ENCODE results near the gene PPP1R16B.
"Not testable (repeated sequence)": the region's sequence is repeated elsewhere in the genome, so short reads cannot be mapped to it uniquely, and the experiment has no call there.

PPP1R16B gene

GRCh38 chr20:38854654-38855066, 49.2 kb downstream of the PPP1R16B start:
- TF ChIP-seq CTCF (conservative IDR thresholded peaks at IDR 0.05) (no peak), ZFX (IDR thresholded peaks at IDR 0.05) (no peak)
- no peak overlapping the region for H3K27ac ChIP-seq

GRCh38 chr20:38855356-38855755, 49.9 kb downstream of the PPP1R16B start:
- no peak overlapping the region for H3K27ac ChIP-seq
- TF ChIP-seq CTCF (conservative IDR thresholded peaks at IDR 0.05) (no peak), ZFX (IDR thresholded peaks at IDR 0.05) (no peak)

GRCh38 chr20:38856570-38856969, 51.1 kb downstream of the PPP1R16B start:
- no peak for TF ChIP-seq ZFX (IDR thresholded peaks at IDR 0.05)
- TF ChIP-seq CTCF (conservative IDR thresholded peaks at IDR 0.05), result no peak
- H3K27ac ChIP-seq, result no peak overlapping the region

- TF ChIP-seq CTCF (conservative IDR thresholded peaks at IDR 0.05) (no peak), ZFX (IDR thresholded peaks at IDR 0.05) (no peak)
- no peak overlapping the region for H3K27ac ChIP-seq
Observed at GRCh38 chr20:38857703-38858102, 52.2 kb downstream of the PPP1R16B start.

- no peak for TF ChIP-seq ZFX (IDR thresholded peaks at IDR 0.05)
- no peak for TF ChIP-seq CTCF (conservative IDR thresholded peaks at IDR 0.05)
- H3K27ac ChIP-seq, result no peak overlapping the region
Observed at GRCh38 chr20:38859070-38859690, 53.7 kb downstream of the PPP1R16B start.

GRCh38 chr20:38859857-38860256, 54.4 kb downstream of the PPP1R16B start:
- H3K27ac ChIP-seq, result not testable (repeated sequence)

- no peak overlapping the region for H3K27ac ChIP-seq
- TF ChIP-seq CTCF (conservative IDR thresholded peaks at IDR 0.05) (no peak), ZFX (IDR thresholded peaks at IDR 0.05) (no peak)
Observed at GRCh38 chr20:38861071-38861401, 55.5 kb downstream of the PPP1R16B start.

GRCh38 chr20:38862226-38862625, 56.7 kb downstream of the PPP1R16B start:
- TF ChIP-seq CTCF (conservative IDR thresholded peaks at IDR 0.05) (no peak), ZFX (IDR thresholded peaks at IDR 0.05) (no peak)
- no peak overlapping the region for H3K27ac ChIP-seq

Data from C4-2B (cell line).